HL-60/S4 (cell line): ENCODE data around the gene CASQ2.

Experiments used
- in situ Hi-C: fragments of 300-500 bp; cut with MboI; formaldehyde crosslinking; loops from 2 replicates; pipeline ENCODE4 v1.14.3; 2022; ENCODE audit warnings: low sequenced_read_pairs

The CASQ2 gene

GRCh38 chr1:115768549-115768948 is at the start of gene CASQ2:
Gene CASQ2 (minus strand): TSS chr1:115768714. CDS start chr1:115768541, 173 bp downstream.
- in situ Hi-C loops: no loop called here

- in situ Hi-C loops: loop anchor here (10.0 kb wide), 1 partner anchor 49 kb away; no protein-coding TSS in a partner anchor
Measured at GRCh38 chr1:115815694-115816093, 47.2 kb upstream of the CASQ2 start.

- in situ Hi-C loops: loop anchor here (10.0 kb wide), 1 partner anchor 50 kb away; no protein-coding TSS in a partner anchor
Measured at GRCh38 chr1:115814685-115815398, 46.3 kb upstream of the CASQ2 start.

GRCh38 chr1:115813727-115814126 is 45.2 kb upstream of the CASQ2 start:
- in situ Hi-C loops: loop anchor here (10.0 kb wide), 1 partner anchor 51 kb away; no protein-coding TSS in a partner anchor

GRCh38 chr1:115811140-115811828 is 42.8 kb upstream of the CASQ2 start:
- in situ Hi-C loops: loop anchor here (10.0 kb wide), 1 partner anchor 54 kb away; no protein-coding TSS in a partner anchor

GRCh38 chr1:115810609-115811008 is 42.1 kb upstream of the CASQ2 start:
- in situ Hi-C loops: loop anchor here (10.0 kb wide), 1 partner anchor 54 kb away; no protein-coding TSS in a partner anchor

GRCh38 chr1:115809847-115810246 is 41.3 kb upstream of the CASQ2 start:
- in situ Hi-C loops: loop anchor here (10.0 kb wide), 3 partner anchors 55 to 175 kb away; no protein-coding TSS in a partner anchor

- in situ Hi-C loops: loop anchor here (10.0 kb wide), 2 partner anchors 76 to 176 kb away; no protein-coding TSS in a partner anchor
Measured at GRCh38 chr1:115809076-115809475, 40.6 kb upstream of the CASQ2 start.

- in situ Hi-C loops: loop anchor here (10.0 kb wide), 2 partner anchors 77 to 177 kb away; no protein-coding TSS in a partner anchor
Measured at GRCh38 chr1:115807723-115808122, 39.2 kb upstream of the CASQ2 start.

GRCh38 chr1:115805597-115805996 is 37.1 kb upstream of the CASQ2 start:
- in situ Hi-C loops: loop anchor here (10.0 kb wide), 2 partner anchors 79 to 179 kb away; no protein-coding TSS in a partner anchor

- in situ Hi-C loops: loop anchor here (10.0 kb wide), 2 partner anchors 82 to 182 kb away; no protein-coding TSS in a partner anchor
Measured at GRCh38 chr1:115802416-115802815, 33.9 kb upstream of the CASQ2 start.

- in situ Hi-C loops: no loop called here
Measured at GRCh38 chr1:115797486-115797885, 29.0 kb upstream of the CASQ2 start.

- in situ Hi-C loops: no loop called here
Measured at GRCh38 chr1:115796897-115797296, 28.4 kb upstream of the CASQ2 start.

- in situ Hi-C loops: no loop called here
Measured at GRCh38 chr1:115796036-115796435, 27.5 kb upstream of the CASQ2 start.

GRCh38 chr1:115794976-115795639 is 26.6 kb upstream of the CASQ2 start:
- in situ Hi-C loops: no loop called here

- in situ Hi-C loops: no loop called here
Measured at GRCh38 chr1:115793162-115793561, 24.6 kb upstream of the CASQ2 start.

- in situ Hi-C loops: no loop called here
Measured at GRCh38 chr1:115791816-115792215, 23.3 kb upstream of the CASQ2 start.

GRCh38 chr1:115790846-115791245 is 22.3 kb upstream of the CASQ2 start:
- in situ Hi-C loops: no loop called here

GRCh38 chr1:115790356-115790755 is 21.8 kb upstream of the CASQ2 start:
- in situ Hi-C loops: no loop called here

- in situ Hi-C loops: no loop called here
Measured at GRCh38 chr1:115783311-115783710, 14.8 kb upstream of the CASQ2 start.
